Stimulated activated CD4-positive, alpha-beta T cell treated with anti-CD3 and anti-CD28 coated beads, Interleukin-4, amount 100 ng/mL, for 1 hour (primary cell): ENCODE measurements around the gene HMGB1.
"Not testable (repeated sequence)": the region's sequence is repeated elsewhere in the genome, so short reads cannot be mapped to it uniquely, and the experiment has no call there.

Source experiments
- DNase-seq: peaks from one replicate; pipeline ENCODE4 v3.0.0-alpha.2; 2020

The HMGB1 gene

GRCh38 chr13:30465343-30465592, 468 bp downstream of the HMGB1 start:
- no peak for DNase-seq

GRCh38 chr13:30464496-30465342, 1.0 kb downstream of the HMGB1 start:
- DNase-seq: peak; percentile 83

DNA sequence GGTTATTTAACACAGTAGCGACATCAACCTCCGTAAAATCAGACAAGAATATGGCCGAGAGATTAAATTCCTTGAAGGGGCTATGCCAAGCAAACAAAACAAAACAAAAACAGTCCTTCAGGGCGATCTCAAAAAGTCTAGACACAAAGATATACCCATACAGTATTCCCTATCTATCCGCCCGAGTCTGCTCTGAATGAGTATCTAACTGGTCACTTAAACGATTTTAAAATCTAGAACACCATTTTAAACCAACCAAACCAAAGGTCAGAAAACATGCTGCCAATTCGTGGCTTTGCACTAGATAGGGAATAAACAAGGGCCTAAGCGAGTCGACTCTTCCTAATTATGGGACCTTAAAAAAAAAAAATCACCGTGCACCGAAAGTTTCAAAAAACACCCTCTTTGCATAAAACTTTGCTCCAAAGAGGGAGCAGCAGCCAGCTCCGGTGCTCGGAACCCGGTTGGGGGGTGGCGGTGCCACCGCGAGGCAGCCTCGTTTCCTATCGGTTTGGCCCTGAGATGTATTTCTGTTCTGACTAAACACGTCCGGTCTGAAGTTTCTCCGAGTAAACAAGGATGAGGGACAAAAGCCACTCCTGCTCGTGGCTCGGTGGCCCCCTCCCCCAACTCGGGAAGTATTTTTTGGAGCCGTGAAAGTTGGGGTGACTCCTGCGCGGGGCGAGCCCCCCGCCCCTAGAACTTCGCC, 1.8 kb downstream of the HMGB1 start:
- DNase-seq: peak; percentile 74

DNA sequence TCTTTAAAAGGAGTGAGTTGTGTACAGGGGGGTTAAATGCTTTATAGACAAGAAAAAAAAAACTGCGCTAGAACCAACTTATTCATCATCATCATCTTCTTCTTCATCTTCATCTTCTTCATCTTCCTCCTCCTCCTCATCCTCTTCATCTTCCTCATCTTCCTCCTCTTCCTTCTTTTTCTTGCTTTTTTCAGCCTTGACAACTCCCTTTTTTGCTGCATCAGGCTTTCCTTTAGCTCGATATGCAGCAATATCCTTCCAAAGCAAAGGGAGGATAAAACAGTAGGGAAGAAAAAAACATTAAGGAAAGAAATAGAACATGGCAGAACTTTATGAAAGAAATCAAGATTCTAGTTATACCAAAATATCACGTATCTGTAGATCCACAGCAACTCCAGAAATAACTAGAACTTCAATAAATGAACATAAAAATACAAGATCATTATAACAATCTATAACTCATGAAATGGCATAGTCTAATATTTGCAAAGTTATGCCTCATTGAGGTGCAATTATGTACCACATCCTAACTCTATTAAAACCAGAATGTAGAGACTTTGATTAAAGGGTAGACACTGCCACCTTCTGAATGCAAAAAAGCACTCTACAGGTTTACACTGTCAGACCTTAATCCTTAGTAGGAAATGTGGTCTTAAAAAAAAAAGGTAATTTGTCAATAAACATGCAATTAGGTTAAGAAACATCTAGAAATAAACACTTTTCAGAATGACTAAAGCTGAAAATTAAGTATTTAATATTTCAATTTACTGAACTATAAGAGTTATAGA, 4.3 kb downstream of the HMGB1 start:
- not testable (repeated sequence) for DNase-seq

- DNase-seq: no peak
These were observed 8.3 kb downstream of the HMGB1 start for GRCh38 chr13:30457306-30457891.

DNA sequence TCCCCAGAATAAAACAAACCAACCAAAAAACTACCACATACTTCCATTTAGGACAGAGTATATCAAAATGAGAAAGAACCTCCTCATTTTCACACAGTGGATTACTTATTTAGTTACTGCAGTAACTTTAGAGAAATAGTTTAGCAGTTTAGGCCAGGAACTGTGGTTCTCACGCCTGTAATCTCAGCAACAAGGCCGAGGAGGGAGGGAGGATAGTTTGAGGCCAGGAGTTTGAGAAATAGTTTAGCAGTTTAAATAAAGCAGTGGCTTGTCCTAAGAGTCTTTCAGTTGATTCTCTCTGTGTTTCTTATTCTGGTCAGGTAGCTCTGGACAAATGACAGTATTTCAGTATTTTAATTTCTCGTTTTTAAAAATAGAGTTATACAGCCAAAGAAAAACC, 9.4 kb downstream of the HMGB1 start:
- DNase-seq: no peak

DNA sequence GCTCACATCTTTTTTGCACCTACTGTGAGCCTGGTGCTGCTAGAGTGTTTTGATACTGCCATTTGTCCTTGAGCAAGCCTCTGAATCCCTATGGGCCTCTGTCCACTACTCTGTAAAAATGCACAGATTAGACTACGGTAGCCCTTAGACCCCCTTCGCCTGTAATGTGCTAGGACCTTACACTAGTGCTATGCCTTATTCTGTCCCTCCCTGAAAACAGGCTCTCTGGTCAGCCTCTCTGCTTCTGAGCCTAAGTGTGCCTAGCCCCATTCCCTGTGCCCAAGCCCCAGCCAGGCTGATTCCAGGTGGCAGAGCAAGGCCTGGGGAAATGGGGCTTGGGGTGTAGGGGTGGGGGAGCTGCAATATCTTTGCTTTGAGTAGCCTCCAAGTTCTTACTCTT, 10.7 kb downstream of the HMGB1 start:
- DNase-seq: no peak

DNA sequence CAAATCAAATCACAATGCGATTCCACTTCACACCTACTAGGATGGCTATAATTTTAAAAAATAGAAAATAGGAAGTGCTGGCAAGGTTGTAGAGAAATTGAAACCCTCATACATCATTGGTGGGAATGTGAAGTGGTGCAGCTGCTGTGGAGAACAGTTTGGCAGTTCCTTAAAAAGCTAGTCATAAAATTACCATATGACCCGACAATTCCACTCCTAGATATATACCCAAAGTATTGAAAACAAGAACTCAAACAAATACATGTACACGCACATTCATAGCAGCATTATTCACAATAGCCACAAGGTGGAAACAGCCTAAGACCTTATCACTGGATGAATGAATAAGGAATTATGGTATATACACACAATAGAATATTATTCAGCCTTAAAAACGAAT, 12.0 kb downstream of the HMGB1 start:
- DNase-seq: no peak

DNA sequence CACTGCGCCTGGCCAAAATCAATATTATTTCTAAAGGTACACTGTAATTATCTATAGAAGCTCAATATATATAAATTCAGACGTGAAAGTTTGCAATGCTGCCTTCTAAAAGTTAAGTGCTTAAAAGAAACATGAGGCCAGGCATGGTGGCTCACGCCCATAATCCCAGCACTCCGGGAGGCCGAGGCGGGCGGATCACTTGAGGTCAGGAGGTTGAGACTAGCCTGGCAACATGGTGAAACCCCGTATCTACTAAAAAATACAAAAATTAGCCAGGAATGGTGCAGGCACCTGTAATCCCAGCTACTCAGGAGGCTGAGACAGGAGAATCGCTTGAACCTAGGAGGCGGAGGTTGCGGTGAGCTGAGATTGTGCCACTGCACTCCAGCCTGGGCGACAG, 14.3 kb downstream of the HMGB1 start:
- not testable (repeated sequence) for DNase-seq

DNA sequence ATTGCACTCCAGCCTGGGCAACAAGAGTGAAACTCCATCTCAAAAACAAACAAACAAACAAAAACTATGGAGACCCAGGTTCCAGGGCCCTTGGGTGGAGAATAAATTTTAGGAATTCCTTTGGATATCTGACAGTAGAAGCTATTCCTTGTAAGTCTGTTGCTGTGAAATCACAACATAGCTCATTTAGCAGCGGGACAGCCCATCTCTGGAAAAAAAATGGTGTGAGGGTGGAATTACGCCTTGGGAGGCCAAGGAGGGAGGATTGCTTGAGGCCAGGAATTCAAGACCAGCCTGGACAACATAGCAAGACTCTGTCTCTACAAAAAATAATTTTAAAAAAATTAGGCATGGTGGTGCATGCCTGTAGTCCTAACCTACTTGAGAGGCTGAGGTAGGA, 15.7 kb downstream of the HMGB1 start:
- DNase-seq: no peak

DNA sequence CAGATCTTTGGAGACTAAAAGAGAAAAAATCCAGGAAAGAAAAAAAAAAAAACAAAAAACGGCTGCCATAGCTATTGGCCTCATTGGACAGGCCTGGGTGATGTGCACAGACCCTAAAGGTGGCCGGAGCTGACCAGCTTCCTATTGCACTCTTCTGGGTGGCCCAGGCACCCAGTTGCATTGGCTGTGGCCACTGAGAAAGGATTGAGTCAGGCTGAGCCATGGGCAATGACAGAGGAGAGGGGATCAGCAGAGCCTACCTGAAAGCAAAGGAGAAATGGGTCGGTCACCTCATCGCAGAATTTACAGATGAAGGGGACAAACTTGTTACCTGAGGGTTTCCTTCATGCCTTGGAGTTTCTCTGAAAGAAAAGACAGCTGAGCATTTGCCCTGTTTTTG, 17.3 kb downstream of the HMGB1 start:
- no peak for DNase-seq

GRCh38 chr13:30446126-30446500, 19.6 kb downstream of the HMGB1 start:
- DNase-seq: no peak

GRCh38 chr13:30443957-30444404, 21.8 kb downstream of the HMGB1 start:
- DNase-seq: no peak

DNA sequence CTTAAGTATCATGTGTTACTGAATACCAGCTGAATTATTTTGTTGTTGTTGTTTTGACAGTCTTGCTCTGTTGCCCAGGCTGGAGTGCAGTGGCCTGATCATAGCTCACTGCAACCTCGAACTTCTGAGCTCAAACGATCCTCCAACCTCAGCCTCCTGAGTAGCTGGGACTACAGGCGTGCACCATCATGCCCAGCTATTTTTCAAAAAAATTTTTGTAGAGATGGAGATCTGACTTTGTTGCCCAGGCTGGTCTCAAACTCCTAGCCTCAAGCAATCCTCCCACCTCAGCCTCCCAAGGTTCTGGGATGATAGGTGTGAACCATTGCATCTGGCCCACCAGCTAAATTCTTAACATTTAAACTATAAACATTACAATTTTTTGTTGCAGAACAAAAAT, 22.2 kb downstream of the HMGB1 start:
- DNase-seq: not testable (repeated sequence)

DNA sequence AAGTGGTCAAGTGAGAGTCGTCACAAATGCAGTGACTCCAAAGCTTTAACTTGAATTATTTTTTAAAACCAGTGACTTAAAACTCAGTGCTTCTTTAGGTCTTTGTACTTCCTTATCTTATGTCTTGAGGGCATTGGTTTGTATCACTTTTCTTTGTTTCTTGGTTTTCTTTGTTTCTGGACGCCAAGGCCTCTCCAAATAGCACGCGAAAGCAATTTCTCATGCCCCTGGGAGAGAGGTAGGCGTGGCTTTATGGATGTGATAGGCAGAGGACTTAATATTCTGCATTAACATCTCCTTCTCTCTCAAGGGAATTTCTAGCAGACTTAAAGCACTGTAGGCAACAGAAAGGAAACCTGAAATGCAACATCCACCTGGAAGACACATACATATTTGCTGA, 22.8 kb downstream of the HMGB1 start:
- no peak for DNase-seq

DNA sequence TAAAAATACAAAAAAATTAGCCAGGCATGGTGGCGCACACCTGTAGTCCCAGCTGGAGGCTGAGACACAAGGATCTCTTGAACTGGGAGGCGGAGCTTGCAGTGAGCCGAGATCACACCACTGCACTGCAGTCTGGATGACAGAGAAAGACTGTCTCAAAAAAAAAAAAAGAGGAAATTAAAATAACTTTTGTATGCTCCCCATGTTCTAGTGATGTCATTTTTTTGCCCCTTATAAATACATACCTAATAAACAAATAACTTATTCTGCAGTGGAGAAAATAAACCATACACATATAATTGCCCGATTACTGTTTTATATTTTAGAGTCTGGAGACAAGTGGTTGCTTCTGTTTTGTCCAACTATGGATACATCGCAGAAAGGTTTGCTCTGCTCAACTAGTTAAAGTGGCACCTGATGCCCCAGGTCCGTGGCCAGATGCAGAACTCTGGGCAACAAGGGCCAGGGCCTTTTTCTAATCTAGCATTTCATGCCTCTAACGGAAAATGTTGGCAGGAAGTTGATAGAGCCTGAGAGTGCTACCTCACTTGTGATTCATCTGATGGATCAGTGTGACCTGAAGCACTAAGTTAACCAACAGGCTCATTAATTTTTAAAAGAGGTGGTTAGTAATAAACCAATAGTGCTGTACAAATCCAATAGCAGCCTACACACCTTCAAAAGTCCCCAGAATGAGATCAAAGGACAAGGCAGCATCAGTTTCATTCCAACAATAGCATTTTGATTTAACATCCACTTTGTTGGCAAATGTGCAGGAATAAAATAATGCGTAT, 24.6 kb downstream of the HMGB1 start:
- no peak for DNase-seq

DNA sequence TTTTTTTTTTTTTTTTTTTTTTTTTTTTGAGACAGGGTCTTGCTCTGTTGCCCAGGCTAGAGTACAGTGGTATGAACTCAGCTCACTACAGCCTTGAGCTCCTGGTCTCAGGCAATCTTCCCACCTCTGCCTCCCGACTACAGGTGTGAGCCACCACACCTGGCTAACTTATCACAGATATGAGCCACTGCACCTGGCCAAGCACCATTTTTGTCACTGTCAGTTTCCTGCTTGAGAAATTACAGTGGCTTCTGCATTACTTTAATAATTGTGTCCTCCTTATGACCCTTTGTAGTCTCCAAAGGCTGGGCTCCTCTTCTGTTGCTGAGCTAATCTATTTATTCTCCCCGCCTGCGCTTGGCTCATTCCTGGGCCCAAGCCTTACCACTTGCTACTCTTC, 27.4 kb downstream of the HMGB1 start:
- no peak for DNase-seq

DNA sequence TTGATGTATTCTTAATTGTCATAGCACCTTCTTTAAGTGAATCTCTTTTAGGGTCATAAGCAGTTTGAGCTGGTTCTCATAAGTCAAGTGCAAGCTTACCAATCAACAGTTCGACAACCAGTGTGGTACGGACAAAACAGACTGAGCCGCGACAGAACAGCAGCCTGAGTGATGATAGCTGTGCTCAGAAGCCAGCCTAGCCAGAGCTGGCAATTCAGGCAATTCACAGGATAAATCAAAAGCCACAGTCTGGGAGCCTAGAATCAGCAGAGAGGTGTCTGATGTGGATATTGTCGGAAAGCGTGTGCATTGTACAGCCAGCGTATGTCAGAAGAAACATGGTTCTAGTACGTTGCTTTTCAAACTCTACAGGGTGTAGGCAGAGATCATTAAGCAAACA, 28.6 kb downstream of the HMGB1 start:
- no peak for DNase-seq

- DNase-seq: no peak
These were observed 29.8 kb downstream of the HMGB1 start for GRCh38 chr13:30435911-30436451.

DNA sequence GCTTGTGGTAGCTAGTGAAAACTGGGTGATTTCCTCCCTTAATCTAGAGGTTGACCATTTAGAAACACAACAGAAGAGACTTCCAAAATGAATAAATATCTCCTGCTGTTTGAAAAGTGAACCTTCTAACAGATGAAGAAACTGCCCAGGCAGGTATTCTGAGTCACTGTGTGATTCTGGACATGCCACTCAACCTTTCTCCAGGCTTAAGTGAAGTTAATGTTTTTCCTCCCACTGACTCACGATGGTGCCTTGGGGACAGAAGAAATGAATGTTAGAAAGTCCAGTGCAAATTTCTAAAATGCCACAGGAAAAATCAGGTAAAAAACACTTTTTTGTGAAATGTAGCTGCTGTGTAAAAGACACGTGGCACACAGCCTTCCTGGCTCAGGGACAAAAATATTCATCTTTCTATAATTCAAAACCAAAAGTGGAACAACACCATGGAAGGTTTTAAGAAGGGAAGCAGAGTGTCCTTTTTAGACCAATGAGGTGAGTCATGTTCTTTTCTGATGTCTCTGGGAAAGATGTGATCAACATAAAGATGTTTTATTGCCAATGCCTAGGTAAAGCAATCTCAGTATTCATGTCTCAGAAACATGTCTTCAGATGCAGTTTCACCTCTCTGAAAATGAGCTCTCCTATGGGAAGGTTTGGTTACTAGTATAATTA, 34.3 kb downstream of the HMGB1 start:
- no peak for DNase-seq
